HEK293T (cell line): ENCODE results near the gene MIEN1.

Experiments
- BHLHE40 ChIP-seq: fragments of 450-650 bp; IDR thresholded peaks from 2 replicates; pipeline ENCODE4 v1.6.1; 2016; ENCODE audit warnings: mild to moderate bottlenecking, moderate library complexity, borderline replicate concordance
- FOXA1 ChIP-seq: fragments of 450-650 bp; IDR thresholded peaks from 2 replicates; pipeline ENCODE4 v1.6.1; 2016; ENCODE audit warnings: mild to moderate bottlenecking
- FOXM1 ChIP-seq: fragments of 450-650 bp; IDR thresholded peaks from 2 replicates; pipeline ENCODE4 v1.6.1; 2017; ENCODE audit warnings: mild to moderate bottlenecking, borderline replicate concordance
- HDGF ChIP-seq: fragments of 450-650 bp; IDR thresholded peaks from 2 replicates; pipeline ENCODE4 v1.6.1; 2017; ENCODE audit warnings: antibody characterized with exemption, borderline replicate concordance
- L3MBTL2 ChIP-seq: fragments of 450-650 bp; conservative IDR thresholded peaks from 2 replicates; pipeline ENCODE4 v1.6.1; 2016; ENCODE audit warnings: mild to moderate bottlenecking
- LEF1 ChIP-seq: fragments of 450-650 bp; IDR thresholded peaks from 2 replicates; pipeline ENCODE4 v1.6.1; 2017; ENCODE audit warnings: mild to moderate bottlenecking, borderline replicate concordance
- NFRKB ChIP-seq: fragments of 450-650 bp; IDR thresholded peaks from 2 replicates; pipeline ENCODE4 v1.6.1; 2016; ENCODE audit warnings: mild to moderate bottlenecking, moderate library complexity
- SP1 ChIP-seq: fragments of 450-650 bp; IDR thresholded peaks from 2 replicates; pipeline ENCODE4 v1.6.1; 2017
- SUZ12 ChIP-seq: fragments of 450-650 bp; IDR thresholded peaks from 2 replicates; pipeline ENCODE4 v1.6.1; 2016; ENCODE audit warnings: mild to moderate bottlenecking
- TARDBP ChIP-seq: fragments of 450-650 bp; IDR thresholded peaks from 2 replicates; pipeline ENCODE4 v1.6.1; 2016
- TF ChIP-seq, protein P1 (sequence below): fragments of 450-650 bp; IDR thresholded peaks from 2 replicates; pipeline ENCODE4 v1.6.1; 2016

GRCh38 chr17:39722965-39723848 lies 7.1 kb downstream of the MIEN1 start:
- TF ChIP-seq FOXM1, result no peak
- no peak for TF ChIP-seq BHLHE40
- no peak for TF ChIP-seq SP1
- no peak for TF ChIP-seq LEF1
- TF ChIP-seq FOXA1, result no peak
- TF ChIP-seq TARDBP, result no peak
- no peak for TF ChIP-seq SUZ12
- TF ChIP-seq L3MBTL2, result no peak
- TF ChIP-seq NFRKB, result no peak
- TF ChIP-seq, protein P1, sequence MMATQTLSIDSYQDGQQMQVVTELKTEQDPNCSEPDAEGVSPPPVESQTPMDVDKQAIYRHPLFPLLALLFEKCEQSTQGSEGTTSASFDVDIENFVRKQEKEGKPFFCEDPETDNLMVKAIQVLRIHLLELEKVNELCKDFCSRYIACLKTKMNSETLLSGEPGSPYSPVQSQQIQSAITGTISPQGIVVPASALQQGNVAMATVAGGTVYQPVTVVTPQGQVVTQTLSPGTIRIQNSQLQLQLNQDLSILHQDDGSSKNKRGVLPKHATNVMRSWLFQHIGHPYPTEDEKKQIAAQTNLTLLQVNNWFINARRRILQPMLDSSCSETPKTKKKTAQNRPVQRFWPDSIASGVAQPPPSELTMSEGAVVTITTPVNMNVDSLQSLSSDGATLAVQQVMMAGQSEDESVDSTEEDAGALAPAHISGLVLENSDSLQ, result no peak
- no peak for TF ChIP-seq HDGF
